Putamen (tissue), 1 donor: ENCODE data around the gene ITGB3.
"Not testable (repeated sequence)": the region's sequence is repeated elsewhere in the genome, so short reads cannot be mapped to it uniquely, and the experiment has no call there.

ENCODE experiments used
- DNase-seq: peaks from one replicate; pipeline ENCODE4 v3.0.0-alpha.2; 2016; ENCODE audit warnings: low spot score

Gene ITGB3

GRCh38 chr17:47244697-47245096 is 8.9 kb upstream of the ITGB3 start:
- DNase-seq: no peak

- no peak for DNase-seq
Observed at GRCh38 chr17:47246120-47246519, 7.5 kb upstream of the ITGB3 start.

GRCh38 chr17:47250855-47251254 is 2.8 kb upstream of the ITGB3 start:
- no peak for DNase-seq

- no peak for DNase-seq
Observed at GRCh38 chr17:47251421-47251940, 2.1 kb upstream of the ITGB3 start.

GRCh38 chr17:47252209-47252608 is 1.4 kb upstream of the ITGB3 start:
- no peak for DNase-seq

- no peak for DNase-seq
Observed at GRCh38 chr17:47252766-47253512, 688 bp upstream of the ITGB3 start.

- DNase-seq: no peak
Observed at GRCh38 chr17:47254403-47254943, 846 bp downstream of the ITGB3 start.

- no peak for DNase-seq
Observed at GRCh38 chr17:47257651-47258339, 4.2 kb downstream of the ITGB3 start.

- DNase-seq: no peak
Observed at GRCh38 chr17:47262586-47262985, 9.0 kb downstream of the ITGB3 start.

GRCh38 chr17:47264166-47264565 is 10.5 kb downstream of the ITGB3 start:
- no peak for DNase-seq

- DNase-seq: no peak
Observed at GRCh38 chr17:47265983-47266541, 12.4 kb downstream of the ITGB3 start.

GRCh38 chr17:47266782-47267181 is 13.2 kb downstream of the ITGB3 start:
- DNase-seq: no peak

- no peak for DNase-seq
Observed at GRCh38 chr17:47267354-47267828, 13.8 kb downstream of the ITGB3 start.

GRCh38 chr17:47268964-47269363 is 15.3 kb downstream of the ITGB3 start:
- not testable (repeated sequence) for DNase-seq

- not testable (repeated sequence) for DNase-seq
Observed at GRCh38 chr17:47269561-47270280, 16.1 kb downstream of the ITGB3 start.

GRCh38 chr17:47270946-47271705 is 17.5 kb downstream of the ITGB3 start:
- no peak for DNase-seq

GRCh38 chr17:47272491-47272890 is 18.9 kb downstream of the ITGB3 start:
- no peak for DNase-seq

GRCh38 chr17:47273245-47273644 is 19.6 kb downstream of the ITGB3 start:
- DNase-seq: no peak

- no peak for DNase-seq
Observed at GRCh38 chr17:47274319-47275069, 20.9 kb downstream of the ITGB3 start.

- DNase-seq: no peak
Observed at GRCh38 chr17:47275245-47275984, 21.8 kb downstream of the ITGB3 start.
